NCI-H2196 (cell line): ENCODE data around the gene UROC1.
A peak's percentile ranks its signal among the peaks of the same experiment; 100 is the strongest.
"Not testable (repeated sequence)": the region's sequence is repeated elsewhere in the genome, so short reads cannot be mapped to it uniquely, and the experiment has no call there.

ENCODE experiments used
- DNase-seq: peaks from one replicate; lab custom pipeline; 2025; ENCODE audit not compliant: unreplicated experiment; lab: John Stamatoyannopoulos, UW

The UROC1 gene

GRCh38 chr3:126547721-126548120, 30.1 kb upstream of the UROC1 start:
- no peak for DNase-seq

- no peak for DNase-seq
Observed at GRCh38 chr3:126546549-126547239, 29.1 kb upstream of the UROC1 start.

- DNase-seq = no peak
Observed at GRCh38 chr3:126546013-126546412, 28.4 kb upstream of the UROC1 start.

- no peak for DNase-seq
Observed at GRCh38 chr3:126545544-126545943, 28.0 kb upstream of the UROC1 start.

- DNase-seq = peak; percentile 72
Observed at GRCh38 chr3:126544596-126545281, 27.2 kb upstream of the UROC1 start.

GRCh38 chr3:126543457-126544061, 26.0 kb upstream of the UROC1 start:
- no peak for DNase-seq

GRCh38 chr3:126542340-126543241, 25.0 kb upstream of the UROC1 start:
- no peak for DNase-seq

- no peak for DNase-seq
Observed at GRCh38 chr3:126541628-126542339, 24.2 kb upstream of the UROC1 start.

GRCh38 chr3:126540951-126541627, 23.5 kb upstream of the UROC1 start:
- no peak for DNase-seq

GRCh38 chr3:126540342-126540849, 22.8 kb upstream of the UROC1 start:
- DNase-seq = no peak

- no peak for DNase-seq
Observed at GRCh38 chr3:126539558-126540250, 22.1 kb upstream of the UROC1 start.

- DNase-seq = no peak
Observed at GRCh38 chr3:126538966-126539365, 21.4 kb upstream of the UROC1 start.

GRCh38 chr3:126538316-126538715, 20.7 kb upstream of the UROC1 start:
- DNase-seq = no peak

GRCh38 chr3:126537730-126538281, 20.2 kb upstream of the UROC1 start:
- peak; percentile 67 for DNase-seq

GRCh38 chr3:126537116-126537729, 19.6 kb upstream of the UROC1 start:
- peak; percentile 51 for DNase-seq

GRCh38 chr3:126536126-126536525, 18.6 kb upstream of the UROC1 start:
- DNase-seq = no peak

GRCh38 chr3:126535636-126536035, 18.1 kb upstream of the UROC1 start:
- no peak for DNase-seq

- not testable (repeated sequence) for DNase-seq
Observed at GRCh38 chr3:126534716-126535115, 17.1 kb upstream of the UROC1 start.
